Stimulated activated CD4-positive, alpha-beta T cell treated with anti-CD3 and anti-CD28 coated beads, Interleukin-2, amount 100 ng/mL, for 24 hours (primary cell): ENCODE results near the gene ZNHIT2.
"Not testable (repeated sequence)": the region's sequence is repeated elsewhere in the genome, so short reads cannot be mapped to it uniquely, and the experiment has no call there.

Source experiments
- DNase-seq, 2 donors: peaks; one replicate each; pipeline ENCODE4 v3.0.0-alpha.2; 2020

The ZNHIT2 gene

DNA sequence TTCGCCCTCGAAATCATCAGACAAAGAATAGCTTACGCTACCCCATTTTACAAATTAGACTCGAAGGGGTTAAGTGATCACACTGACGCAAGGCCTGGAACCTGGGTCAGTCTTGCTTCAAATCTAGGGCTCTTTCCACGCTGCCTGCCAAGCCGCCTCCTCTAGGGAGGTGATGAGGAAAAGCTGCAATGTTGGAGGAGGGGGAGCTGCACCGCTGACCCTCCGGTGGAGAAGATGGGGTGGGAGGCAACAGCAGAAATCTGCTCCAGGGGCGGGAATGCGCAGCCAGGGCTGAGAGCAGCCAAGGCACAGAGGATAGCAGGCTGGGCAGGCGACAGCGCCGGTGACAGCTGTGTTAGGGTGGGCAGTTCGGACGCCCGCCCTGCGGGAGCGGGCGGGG lies 16.2 kb upstream of the ZNHIT2 start:
- DNase-seq, result peak in 1 of 2 donors; percentile 28

DNA sequence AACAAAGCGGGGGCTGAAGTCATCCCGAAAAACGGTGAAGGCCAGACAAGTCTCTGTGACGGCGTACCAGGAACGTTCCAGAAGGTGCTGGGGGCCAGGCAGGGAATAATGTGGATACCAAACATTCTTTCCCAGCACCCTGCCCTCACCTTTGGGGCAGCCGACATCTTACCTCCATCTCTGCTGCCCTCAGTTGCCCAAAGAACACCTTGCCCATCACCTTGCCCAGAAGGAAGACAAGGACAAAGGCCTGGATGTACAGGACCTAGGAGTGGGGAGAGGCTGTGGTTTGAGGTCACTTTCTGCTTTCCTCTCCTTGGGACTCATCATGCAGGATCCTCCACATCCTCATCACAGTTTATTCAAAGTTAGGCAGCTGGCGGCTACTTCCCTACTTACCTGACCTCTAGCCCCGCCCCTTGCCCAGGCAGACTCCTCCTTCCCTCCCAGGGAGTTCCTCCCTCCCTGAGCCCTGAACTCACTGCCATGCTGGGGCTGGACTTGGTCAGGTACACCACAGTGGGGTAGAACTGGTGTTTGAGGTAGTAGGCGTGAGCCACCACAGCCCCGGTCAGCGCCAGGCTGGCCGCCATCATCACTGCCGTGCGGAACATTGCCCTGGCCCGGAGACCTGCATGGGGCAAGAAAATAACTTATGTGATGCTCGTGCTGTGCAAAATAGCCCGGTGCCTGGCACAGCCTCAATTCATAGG lies 15.6 kb upstream of the ZNHIT2 start:
- peak; percentile 68 to 79 for DNase-seq

DNA sequence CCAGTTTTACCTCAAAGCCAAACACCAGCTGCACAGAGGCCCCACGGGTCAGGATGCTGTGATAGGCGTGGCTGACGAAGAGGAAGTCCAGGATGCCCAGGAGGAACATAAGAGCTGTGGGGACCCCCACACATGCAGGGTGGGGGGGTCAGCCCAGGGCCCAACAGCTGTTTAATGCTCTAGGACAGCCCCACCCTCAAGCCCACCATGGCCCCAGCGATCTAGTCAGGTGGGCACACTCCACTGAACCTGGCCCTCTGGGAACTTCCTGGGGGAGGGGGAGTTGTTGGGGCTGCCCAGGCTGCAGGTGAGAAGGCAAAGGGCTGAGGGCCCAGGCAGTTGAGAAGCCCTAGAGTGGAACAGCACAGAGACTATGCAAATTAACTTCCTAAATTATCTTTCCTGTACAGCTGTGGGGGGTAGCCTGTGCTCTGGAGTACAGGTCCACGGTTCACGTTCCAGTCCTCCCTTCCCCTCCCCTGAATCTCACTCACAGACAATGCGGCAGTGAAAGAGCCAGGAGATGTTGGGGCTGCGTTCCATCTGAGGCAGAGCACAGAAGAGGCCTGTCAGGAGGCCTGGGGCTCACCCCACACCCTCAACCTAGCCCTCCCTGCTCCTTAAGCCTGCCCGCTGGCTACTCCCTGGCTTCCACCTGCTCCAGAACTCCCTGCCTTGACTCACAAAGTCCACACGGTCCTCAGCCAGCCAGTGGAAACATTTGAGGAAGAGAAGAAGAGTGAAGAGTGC lies 14.9 kb upstream of the ZNHIT2 start:
- no peak for DNase-seq

DNA sequence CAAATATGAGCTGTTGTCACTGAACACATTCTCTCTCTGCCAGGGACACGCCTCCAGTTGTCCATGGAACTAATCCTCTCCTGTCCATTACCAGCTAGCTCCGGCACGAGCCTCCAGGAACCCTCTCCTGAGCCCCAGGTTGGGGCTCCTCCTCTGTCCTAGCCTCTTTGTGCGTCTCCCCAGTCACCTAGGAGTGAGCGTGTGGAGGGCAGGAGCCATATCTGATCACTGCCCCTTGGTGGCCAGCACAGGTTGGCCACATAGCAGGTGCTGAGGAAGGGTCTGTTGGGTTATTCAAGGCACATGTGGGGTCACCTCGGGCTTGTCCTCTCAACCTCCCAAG lies 14.4 kb upstream of the ZNHIT2 start:
- no peak for DNase-seq

DNA sequence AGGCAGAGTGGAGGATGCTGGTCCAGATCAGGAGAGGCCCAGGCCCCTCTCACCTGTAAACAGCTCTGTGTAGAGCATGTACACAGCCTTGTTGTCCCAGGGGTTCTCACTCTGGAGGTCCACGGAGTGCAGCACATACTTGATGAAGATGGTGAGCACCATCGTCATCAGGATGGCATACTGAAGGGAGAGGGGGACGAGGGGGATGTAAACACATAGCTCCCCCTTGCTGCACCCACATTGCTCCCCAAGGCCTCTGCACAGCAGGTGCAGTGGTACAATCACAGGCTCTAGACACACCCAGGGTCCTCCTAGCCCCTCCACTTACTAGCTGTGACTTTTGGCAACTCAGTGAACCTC lies 13.9 kb upstream of the ZNHIT2 start:
- DNase-seq, result no peak

DNA sequence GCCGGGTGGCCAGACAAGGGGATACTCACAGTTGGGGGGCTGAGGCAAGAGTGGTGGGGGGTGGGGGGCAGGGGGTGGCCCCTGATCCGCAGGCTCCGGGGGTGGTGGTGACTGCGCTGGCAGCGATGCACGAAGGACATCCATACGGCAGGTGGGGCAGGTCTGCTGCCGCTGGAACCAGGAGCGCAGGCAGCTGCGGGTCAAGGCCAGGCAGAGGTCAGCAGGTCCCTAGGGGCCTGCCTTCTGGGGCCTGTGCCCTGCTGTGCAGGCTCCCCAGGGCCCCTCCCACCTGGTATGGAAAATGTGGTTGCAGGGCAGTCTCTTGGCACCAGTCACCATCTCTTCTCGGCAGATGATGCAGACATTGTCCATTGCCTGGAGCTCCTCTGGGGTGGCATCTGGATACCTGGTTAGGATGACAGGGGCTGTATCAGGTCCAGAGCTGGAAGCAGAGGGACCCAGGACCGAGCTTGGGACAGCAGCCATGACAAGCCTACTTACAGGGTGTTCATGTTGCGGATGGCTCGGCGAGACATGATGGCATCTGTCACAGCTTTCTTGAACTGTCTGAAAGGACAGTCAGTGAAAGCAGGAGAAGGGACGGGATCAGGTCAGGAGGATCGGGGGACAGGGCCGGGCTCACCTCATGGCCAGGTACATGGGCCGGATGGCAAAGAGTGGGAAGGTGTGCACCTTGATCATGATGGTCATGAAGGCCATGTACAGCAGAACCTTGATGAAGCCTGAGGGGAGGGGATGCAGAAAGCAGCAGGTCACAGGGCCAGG lies 13.3 kb upstream of the ZNHIT2 start:
- no peak for DNase-seq

DNA sequence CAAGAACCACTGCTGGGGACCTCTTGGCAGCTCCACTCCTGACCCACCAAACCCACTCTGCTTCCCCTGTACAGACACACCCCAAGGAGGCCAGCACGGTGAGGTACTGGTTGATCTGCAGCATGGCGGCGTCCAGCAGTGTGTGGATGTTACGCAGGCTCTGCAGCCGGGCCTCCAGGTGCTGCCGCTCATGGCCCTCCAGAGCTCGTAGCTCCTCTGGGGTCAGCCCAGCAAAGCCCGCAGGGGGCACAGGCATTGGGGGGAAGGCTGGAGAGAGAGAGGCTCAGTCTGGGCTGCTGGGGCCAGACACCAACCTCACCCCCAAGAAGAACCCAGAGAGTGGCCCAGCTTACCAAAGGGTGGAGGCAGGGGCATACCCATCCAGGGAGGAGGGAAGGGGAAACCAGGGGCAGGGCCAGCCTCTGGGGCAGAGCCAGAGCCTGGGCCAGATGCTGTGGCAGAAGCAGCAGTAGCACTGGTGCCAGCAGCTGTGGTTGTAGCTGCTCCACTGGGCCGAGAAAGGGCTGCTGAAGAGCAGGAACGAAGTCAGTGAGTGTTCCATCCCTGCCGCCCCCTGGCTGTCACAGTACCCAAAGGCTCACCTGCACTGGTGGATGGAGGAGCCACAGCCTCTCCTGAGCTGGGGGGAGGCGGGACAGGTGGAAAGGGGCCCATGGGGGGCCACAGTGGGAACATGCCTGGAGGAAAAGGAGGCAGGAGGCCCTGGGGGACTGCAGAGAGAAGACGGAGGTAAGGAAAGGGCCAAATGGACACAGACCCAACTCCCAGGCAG lies 12.3 kb upstream of the ZNHIT2 start:
- no peak for DNase-seq

DNA sequence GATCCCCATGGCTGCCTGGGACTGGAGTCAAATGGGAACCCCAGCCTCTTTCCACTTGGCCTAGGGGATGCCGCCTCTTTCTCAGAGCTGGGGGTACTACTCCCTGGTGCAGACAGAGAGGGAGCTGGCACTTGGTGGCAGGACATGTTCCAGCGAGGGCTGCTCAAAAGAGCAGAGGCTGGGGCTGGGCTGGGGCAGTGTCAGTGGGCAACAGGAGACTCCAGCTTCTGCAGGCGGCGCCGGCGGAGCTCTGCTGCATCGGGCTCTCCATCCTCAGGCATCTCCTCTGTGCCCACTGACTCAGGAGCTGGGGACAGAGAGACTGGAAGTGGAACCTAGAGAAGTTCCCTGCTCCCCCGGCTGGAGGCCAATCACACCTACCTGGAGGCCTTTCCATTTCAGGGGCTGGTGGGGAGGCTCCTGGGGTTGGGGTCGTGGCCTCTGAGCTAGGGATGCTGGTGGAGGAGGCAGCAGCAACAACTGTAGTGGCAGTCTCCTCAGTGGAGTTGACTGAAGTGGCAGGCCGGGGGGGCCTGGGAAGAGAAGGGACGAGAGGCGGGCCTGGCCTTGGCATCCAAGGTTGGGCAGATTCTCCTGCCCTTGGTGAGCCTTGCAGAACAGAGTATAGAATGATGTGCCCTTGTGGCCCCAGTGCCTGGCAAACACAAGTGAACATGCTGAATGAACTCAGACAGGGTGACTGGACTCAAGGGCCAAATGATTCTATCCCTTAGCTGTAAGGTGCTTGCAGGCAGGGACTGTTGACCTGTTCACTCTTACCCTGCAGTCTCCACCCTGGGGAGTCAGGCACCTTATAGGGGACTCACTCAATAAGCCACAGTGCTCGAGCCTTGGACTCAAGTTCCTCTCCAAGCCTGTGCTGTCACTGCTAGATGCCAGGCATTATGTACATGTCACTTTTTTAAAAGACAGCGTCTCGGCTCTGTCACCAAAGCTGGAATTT lies 11.0 kb upstream of the ZNHIT2 start:
- no peak for DNase-seq

DNA sequence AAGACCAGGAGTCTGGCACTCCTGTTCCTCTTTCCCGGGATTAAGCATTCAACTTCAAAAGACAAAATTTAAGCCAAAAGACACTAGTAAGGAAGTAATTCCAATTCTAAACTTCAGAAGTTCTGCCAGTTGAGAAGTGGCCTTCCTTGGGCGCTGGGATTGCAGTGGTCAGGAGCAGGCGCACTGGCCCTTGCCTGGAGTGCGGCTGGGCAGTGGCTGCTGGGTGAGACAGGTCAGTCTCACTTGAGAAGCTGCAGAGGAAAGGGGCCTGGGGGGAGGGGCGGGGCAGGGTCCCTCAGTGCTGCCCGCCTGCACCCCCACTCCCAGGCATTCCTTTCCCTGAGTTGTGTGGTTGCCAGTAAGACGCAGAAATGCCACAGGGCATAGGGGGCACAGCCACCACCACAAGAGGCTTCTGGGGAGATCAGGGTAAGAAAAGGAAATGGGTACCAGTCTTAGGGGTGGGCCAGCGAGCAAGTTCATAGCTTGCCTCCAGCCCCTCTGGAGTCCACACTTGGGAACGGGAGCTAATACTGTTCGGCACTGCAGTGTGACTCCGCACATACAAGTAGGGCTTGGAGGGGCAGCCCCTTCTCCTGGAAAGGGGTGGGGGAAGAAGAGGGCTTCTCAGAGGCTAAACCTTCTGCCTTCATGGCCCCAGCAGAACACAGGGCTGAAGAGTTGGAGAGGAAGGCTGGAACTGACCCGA lies 10.1 kb upstream of the ZNHIT2 start:
- no peak for DNase-seq

DNA sequence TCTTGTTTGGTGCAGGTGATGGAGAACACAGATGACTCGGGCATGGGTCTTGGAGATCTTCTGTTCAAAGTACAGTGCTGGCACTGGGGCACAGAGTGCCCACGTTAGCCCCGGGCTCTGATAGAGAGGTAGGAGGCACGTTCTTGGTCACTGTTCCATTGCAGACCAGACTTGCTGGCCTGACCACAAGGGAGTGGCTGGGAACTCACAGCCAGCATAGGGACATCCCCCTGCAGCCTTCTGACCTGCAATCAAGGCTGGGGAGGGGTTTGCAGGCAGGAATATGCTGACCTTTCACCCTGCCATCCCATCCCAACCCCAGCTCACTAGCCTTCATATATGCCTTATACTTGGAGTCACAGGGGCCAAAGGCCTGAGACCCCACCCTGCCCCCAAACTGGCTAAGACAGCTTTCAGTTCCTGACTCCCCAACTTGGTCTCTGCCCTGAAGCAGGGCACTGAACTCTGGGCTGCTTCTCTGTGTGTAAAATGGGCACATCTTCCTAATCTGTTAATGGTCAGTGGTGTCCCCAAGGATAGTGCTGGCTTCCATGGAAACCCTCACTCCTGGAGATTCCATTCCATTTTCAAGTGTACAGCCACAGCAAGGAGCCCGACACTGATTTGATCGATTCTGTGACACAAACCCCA lies 9.2 kb upstream of the ZNHIT2 start:
- DNase-seq, result no peak

DNA sequence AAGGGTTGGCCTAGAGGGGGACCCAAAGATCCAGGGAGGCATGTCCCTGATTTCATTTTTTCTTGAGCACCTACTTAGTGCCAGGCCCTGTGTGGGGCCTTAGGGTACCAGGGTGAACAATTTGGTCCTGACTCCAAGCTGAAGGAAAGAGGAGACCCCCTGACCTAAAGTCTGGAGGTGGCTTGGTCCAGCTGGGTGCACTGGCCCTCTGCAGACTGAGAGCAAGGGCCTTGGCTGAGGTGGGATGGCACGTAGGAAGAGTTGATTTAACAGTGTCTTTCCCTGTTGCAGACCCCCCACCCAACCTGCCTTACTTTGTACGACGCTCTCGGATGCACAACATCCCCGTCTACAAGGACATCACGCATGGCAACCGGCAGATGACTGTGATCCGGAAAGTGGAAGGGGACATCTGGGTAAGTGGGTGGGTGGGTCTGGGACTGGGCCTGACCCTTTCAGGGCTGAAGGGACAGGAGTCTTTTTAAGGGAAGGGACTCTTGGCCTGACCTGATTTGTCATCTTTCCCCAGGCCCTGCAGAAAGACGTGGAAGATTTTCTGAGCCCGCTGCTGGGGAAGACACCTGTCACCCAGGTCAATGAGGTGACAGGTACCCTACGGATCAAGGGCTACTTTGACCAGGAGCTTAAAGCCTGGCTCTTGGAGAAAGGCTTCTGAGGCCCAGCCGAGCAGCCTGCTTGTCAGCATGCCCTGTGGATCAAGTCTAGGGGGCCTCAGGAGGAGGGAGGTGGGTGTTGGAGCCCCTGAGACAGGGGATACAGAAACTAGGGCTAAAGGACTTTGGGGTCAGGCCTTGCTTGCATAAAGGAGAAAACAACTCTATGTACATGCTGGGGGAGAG lies 7.9 kb upstream of the ZNHIT2 start:
- no peak for DNase-seq

DNA sequence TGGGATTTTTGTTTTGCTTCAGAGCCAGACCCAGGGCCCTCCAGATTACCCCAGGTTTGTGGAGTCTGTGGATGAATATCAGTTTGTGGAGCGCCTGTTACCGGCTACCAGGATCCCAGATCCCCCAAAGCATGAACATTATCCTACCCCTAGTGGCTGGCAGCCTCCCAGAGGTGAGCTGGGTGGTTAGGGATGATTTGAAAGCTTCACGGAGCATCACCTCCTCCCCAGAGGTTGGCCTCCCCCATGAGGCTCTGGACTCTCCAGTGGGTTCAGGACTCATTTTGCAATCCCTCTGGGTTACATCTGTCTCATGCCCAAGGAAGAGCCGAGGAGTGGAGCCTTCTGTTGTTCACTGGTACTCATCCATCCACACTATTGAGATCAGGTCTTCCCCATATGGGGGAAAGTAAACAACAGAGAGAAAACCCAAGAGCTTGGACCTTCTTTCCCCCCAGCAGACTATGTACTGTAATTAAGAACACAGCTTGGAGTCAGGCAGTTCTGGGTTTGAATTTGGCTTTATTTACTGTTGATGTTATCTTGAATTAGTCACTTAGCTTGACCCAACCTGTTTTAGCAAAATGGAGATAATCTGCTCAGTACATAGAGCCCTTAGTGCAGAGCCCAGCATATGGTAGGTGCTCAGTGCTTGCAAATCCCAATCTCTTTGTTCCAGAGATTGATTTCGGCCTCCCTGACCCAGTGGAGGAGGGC lies 7.1 kb upstream of the ZNHIT2 start:
- no peak for DNase-seq

DNA sequence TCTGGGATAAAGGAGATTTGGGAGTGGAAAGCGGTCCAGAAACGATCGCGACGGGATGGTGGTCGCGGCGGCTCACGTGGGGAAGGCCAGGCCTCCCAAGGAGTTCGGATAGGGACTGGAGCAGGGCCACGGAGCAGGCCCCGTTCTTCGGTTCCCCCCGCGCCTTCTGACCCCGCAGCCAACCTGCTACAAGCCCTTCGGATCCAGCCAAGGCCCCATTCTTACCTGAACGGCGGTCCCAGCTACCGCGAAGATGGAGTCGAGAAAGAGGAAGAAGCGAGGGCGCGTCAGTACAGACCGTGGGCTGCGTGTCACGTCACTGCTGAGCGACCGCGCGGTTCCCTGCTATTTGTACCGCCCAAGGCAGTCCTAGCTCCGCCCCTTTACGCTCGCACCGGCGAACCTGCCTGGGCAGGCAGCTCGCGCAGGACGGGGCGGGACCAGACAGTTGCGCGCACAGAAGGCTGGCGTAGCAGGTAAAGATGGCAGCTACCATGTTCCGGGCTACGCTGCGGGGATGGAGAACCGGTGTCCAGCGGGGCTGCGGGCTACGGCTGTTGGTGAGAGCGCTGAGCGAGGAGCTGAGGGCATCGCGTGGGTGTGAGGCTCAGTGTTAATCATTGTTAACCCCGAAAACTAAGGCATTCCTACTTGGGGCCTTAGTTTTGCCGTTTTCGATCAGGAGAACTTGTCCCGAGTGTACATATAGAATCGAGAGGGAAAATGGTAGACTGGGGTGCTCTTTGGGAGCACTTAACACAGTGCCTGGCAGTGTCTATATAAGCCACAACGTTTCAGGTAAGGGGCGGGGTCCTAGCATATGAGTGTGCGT lies 4.6 kb upstream of the ZNHIT2 start, which contains the start of the genes FAU and MRPL49:
Gene FAU (minus strand): TSS at position 270 of the 832 bp plus-strand sequence. CDS start 321 bp downstream, outside the sequence.
Gene MRPL49 (plus strand): TSS at position 457 of the 832 bp plus-strand sequence. CDS start 26 bp downstream, at position 483.
- DNase-seq, result peak; percentile 99

DNA sequence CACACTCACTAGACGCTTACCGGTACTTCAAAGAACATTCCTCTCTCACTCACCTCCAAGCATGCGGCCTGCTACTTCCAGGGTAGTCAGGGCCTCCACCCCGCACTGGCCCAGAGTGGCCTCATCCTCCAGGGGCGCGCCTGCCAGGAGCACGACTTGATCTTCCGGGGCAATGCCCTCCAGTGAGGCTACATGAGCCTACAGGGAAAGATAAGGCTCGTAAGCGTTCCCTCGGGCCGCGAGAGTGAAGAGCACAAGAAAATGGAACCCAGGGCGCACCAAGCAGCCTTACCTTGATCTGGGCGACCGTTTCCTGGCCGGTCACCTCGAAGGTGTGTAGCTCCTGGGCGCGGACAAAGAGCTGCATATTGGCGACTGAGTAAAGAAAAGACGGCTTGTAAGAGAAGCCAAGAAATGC lies 4.0 kb upstream of the ZNHIT2 start:
- DNase-seq, result peak in 1 of 2 donors; percentile 42

DNA sequence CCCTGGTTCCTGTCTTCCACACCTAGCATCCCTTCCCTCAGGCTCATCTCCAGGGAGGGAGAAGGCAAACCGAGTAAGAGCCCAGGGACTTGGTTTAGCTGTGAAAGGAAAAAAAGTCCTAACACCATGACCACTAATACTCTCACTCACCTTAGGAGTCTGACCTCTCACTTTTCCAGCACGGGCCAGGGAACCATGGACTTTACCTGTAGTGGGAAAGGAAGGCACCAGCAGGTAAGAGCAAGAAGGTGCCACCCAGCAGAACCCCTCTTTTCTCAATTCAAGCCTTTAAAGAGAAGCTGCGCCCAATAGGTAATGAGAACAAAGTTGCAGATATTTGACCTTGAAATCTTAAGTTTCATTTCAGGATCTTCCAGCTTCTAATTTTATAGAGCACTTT lies 3.3 kb upstream of the ZNHIT2 start:
- no peak for DNase-seq

DNA sequence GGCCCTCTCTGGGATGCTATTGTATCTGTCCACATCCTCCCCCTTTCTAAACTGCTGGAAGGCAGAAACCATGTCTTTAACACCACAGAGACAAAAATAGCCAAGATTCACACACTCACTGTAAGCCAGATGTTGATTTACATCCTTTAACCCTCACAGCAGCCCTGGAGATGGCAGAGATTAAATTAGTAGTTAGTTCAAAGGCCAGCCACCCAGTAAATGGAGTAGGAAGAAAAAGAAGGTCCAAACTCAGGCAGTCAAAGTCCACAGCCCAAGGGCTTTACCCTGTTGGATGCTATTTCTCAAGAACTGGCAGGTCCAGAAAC lies 2.1 kb upstream of the ZNHIT2 start:
- no peak for DNase-seq

DNA sequence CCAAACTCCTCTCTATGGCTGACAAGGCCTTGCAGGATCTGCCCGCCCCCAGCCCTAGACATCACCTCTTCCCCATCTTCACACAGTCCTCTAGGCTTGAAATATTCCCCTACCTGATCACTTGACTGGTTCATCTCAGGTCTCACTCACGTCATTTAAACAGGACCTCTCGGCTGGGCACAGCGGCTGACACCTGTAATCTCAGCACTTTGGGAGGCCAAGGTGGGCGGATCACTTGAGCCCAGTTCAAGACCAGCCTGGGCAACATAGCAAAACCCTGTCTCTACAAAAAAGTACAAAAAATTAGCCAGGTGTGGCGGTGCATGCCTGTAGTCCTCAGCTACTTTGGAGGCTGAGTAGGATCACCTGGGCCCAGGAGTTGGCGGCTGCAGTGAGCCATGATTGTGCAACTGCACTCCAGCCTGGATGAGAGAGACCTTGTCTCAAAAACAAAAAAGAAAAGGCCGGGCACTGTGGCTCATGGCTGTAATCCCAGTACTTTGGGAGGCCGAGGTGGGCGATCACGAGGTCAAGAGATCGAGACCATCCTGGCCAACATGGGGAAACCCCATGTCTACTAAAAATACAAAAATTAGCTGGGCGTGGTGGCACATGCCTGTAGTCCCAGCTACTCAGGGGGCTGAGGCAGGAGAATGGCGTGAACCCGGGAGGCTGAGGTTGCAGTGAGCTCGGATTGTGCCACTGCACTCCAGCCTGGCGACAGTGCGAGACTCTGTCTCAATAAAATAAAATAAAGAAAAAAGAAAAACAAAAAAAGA lies 1.6 kb upstream of the ZNHIT2 start:
- DNase-seq, result not testable (repeated sequence)
